H9 (cell line): ENCODE data around the gene PLPPR4. TPM values are rescaled to one million over a fixed set of nuclear protein-coding genes. Genes with fewer than 3 reads are reported as not detected.

ENCODE experiments used
- DNase-seq: peaks from one replicate; pipeline ENCODE4 v3.0.0-alpha.2; 2017
- H2AFZ ChIP-seq: one replicate; pipeline ENCODE4 v1.6.1; 2013; ENCODE audit warnings: mild to moderate bottlenecking, low read length, control low read depth, moderate library complexity
- H2AK5ac ChIP-seq: 2 replicates; pipeline ENCODE4 v1.6.1; 2013; ENCODE audit warnings: low read length, control low read depth, mixed read lengths; ENCODE audit not compliant: insufficient read length
- H2BK120ac ChIP-seq: one replicate; pipeline ENCODE4 v1.6.1; 2013; ENCODE audit warnings: low read depth, mild to moderate bottlenecking, low read length, control low read depth, inconsistent platforms; ENCODE audit not compliant: poor library complexity, severe bottlenecking
- H2BK12ac ChIP-seq: 2 replicates; pipeline ENCODE4 v1.6.1; 2013; ENCODE audit warnings: low read length, control low read depth, mixed read lengths, low read depth; ENCODE audit not compliant: insufficient read length
- H2BK15ac ChIP-seq: 2 replicates; pipeline ENCODE4 v1.6.1; 2013; ENCODE audit warnings: low read depth, low read length, control low read depth
- H2BK20ac ChIP-seq: one replicate; pipeline ENCODE4 v1.6.1; 2013; ENCODE audit warnings: low read depth, mild to moderate bottlenecking, low read length, control low read depth, inconsistent platforms; ENCODE audit not compliant: poor library complexity, severe bottlenecking
- H2BK5ac ChIP-seq: 2 replicates; pipeline ENCODE4 v1.6.1; 2013; ENCODE audit warnings: low read length, control low read depth, mixed read lengths; ENCODE audit not compliant: insufficient read length
- H3K14ac ChIP-seq: 2 replicates; pipeline ENCODE4 v1.6.1; 2013; ENCODE audit warnings: low read length, control low read depth; ENCODE audit not compliant: insufficient read depth
- H3K18ac ChIP-seq: 2 replicates; pipeline ENCODE4 v1.6.1; 2013; ENCODE audit warnings: low read depth, mild to moderate bottlenecking, mixed read lengths, low read length, control low read depth; ENCODE audit not compliant: insufficient read length
- H3K23ac ChIP-seq: 2 replicates; pipeline ENCODE4 v1.6.1; 2013; ENCODE audit warnings: low read length, control low read depth, mixed read lengths, low read depth; ENCODE audit not compliant: insufficient read length
- H3K23me2 ChIP-seq: 2 replicates; pipeline ENCODE4 v1.6.1; 2013; ENCODE audit warnings: low read depth, mild to moderate bottlenecking, mixed read lengths, low read length, control low read depth; ENCODE audit not compliant: insufficient read length, poor library complexity, severe bottlenecking
- H3K27ac ChIP-seq: 2 replicates; pipeline ENCODE4 v1.5.1; 2013; ENCODE audit warnings: low read length, control low read depth, mixed read lengths, low read depth; ENCODE audit not compliant: insufficient read length
- H3K27me3 ChIP-seq: 2 replicates; pipeline ENCODE4 v1.6.1; 2013; ENCODE audit warnings: low read length, control low read depth, inconsistent platforms; ENCODE audit not compliant: insufficient read depth
- H3K4ac ChIP-seq: 2 replicates; pipeline ENCODE4 v1.6.1; 2013; ENCODE audit warnings: low read depth, mild to moderate bottlenecking, control low read depth, inconsistent platforms, low read length, moderate library complexity
- H3K4me1 ChIP-seq: 2 replicates; pipeline ENCODE4 v1.6.1; 2013; ENCODE audit warnings: low read length, control low read depth, inconsistent platforms; ENCODE audit not compliant: insufficient read depth
- H3K4me2 ChIP-seq: 2 replicates; pipeline ENCODE4 v1.6.1; 2013; ENCODE audit warnings: low read length, control low read depth, mixed read lengths; ENCODE audit not compliant: insufficient read length, insufficient read depth
- H3K56ac ChIP-seq: 2 replicates; pipeline ENCODE4 v1.6.1; 2013; ENCODE audit warnings: low read depth, mild to moderate bottlenecking, mixed read lengths, low read length, control low read depth; ENCODE audit not compliant: insufficient read length
- H3K79me1 ChIP-seq: 2 replicates; pipeline ENCODE4 v1.6.1; 2013; ENCODE audit warnings: low read depth, mild to moderate bottlenecking, moderate library complexity, low read length, control low read depth, inconsistent platforms; ENCODE audit not compliant: insufficient read depth, poor library complexity, severe bottlenecking
- H3K79me2 ChIP-seq: 2 replicates; pipeline ENCODE4 v1.6.1; 2013; ENCODE audit warnings: low read length, control low read depth, inconsistent platforms; ENCODE audit not compliant: insufficient read depth
- H3K9ac ChIP-seq: 2 replicates; pipeline ENCODE4 v1.6.1; 2013; ENCODE audit warnings: low read length, control low read depth, mixed read lengths; ENCODE audit not compliant: insufficient read length; ENCODE audit errors: extremely low read depth
- H3K9me3 ChIP-seq: one replicate; pipeline ENCODE4 v1.6.1; 2013; ENCODE audit warnings: low read depth, low read length, inconsistent platforms; ENCODE audit not compliant: control insufficient read depth
- H3T11ph ChIP-seq: one replicate; pipeline ENCODE4 v1.6.1; 2013; ENCODE audit warnings: mild to moderate bottlenecking, low read length, control low read depth, inconsistent platforms
- H4K20me1 ChIP-seq: one replicate; pipeline ENCODE4 v1.6.1; 2013; ENCODE audit not compliant: control insufficient read depth, insufficient read length, insufficient read depth
- H4K5ac ChIP-seq: 2 replicates; pipeline ENCODE4 v1.6.1; 2013; ENCODE audit warnings: low read depth, mild to moderate bottlenecking, mixed read lengths, low read length, control low read depth; ENCODE audit not compliant: insufficient read length
- H4K8ac ChIP-seq: replicated peaks from 2 replicates; pipeline ENCODE4 v1.6.1; 2013; ENCODE audit warnings: low read length, control low read depth, mixed read lengths, low read depth; ENCODE audit not compliant: insufficient read length
- H4K91ac ChIP-seq: 2 replicates; pipeline ENCODE4 v1.6.1; 2013; ENCODE audit warnings: low read depth, mild to moderate bottlenecking, moderate library complexity, mixed read lengths, low read length, control low read depth; ENCODE audit not compliant: insufficient read length
- H3K27ac Mint-ChIP-seq, 3 experiments: 2 replicates in 2 of 3; 3 replicates in 1 of 3; pipeline ENCODE4 v1.8.0; 2020 to 2021; ENCODE audit warnings: mixed read lengths in 3 of 3, mild to moderate bottlenecking in 1 of 3, moderate library complexity in 1 of 3
- H3K27me3 Mint-ChIP-seq: 2 replicates; pipeline ENCODE4 v1.8.0; 2021; ENCODE audit warnings: low read depth, mild to moderate bottlenecking, moderate library complexity, mixed read lengths
- H3K36me3 Mint-ChIP-seq, 3 experiments: 2 replicates in 2 of 3; 3 replicates in 1 of 3; pipeline ENCODE4 v1.8.0; 2020 to 2021; ENCODE audit warnings: low read depth in 3 of 3, mixed read lengths in 3 of 3; ENCODE audit not compliant: insufficient read depth in 1 of 3
- H3K4me1 Mint-ChIP-seq, 2 experiments: 2 replicates each; pipeline ENCODE4 v1.8.0; 2020; ENCODE audit warnings: mixed read lengths in 2 of 2
- H3K4me3 Mint-ChIP-seq, 2 experiments: 2 replicates in 1 of 2; 3 replicates in 1 of 2; pipeline ENCODE4 v1.8.0; 2020 to 2021; ENCODE audit warnings: mild to moderate bottlenecking in 2 of 2, mixed read lengths in 2 of 2, moderate library complexity in 1 of 2
- H3K9me3 Mint-ChIP-seq, 2 experiments: 2 replicates in 1 of 2; 3 replicates in 1 of 2; pipeline ENCODE4 v1.8.0; 2020; ENCODE audit warnings: mild to moderate bottlenecking in 2 of 2, mixed read lengths in 2 of 2, moderate library complexity in 1 of 2
- CTCF ChIP-seq: fragments of 200-600 bp; sonication (generic); conservative IDR thresholded peaks from 3 replicates; pipeline ENCODE4 v1.8.0; 2021; ENCODE audit warnings: antibody characterized with exemption, mild to moderate bottlenecking
- WGBS: extraction: QIAGEN DNeasy Blood & Tissue Kit; methylation state at CpG from one replicate; pipeline ENCODE4 v1.1.7; 2013; ENCODE audit warnings: missing lambda C conversion rate, low lambda C conversion rate, mixed read lengths; ENCODE audit not compliant: insufficient read length; ENCODE audit errors: extremely low coverage; 5-methylcytosine and 5-hydroxymethylcytosine counted together
- total RNA-seq: library from RNA; stranded (reverse); gene quantifications from 2 replicates; pipeline ENCODE4 v1.2.1, GENCODE V29; 2021

Gene PLPPR4
- total RNA-seq, 1 experiment from 2014 or later = 0.31 TPM

- Histone ChIP-seq H3K23ac (no peak overlapping the region), H2AFZ (no peak overlapping the region), H3K27me3 (no peaks in the 10 kb centered on the region), H4K91ac (no peak overlapping the region), H3K79me1 (no peaks in the 10 kb centered on the region), H2BK5ac (no peak overlapping the region), H3K27ac (no peak overlapping the region), H2BK12ac (no peak overlapping the region), H3K4me2 (no peak overlapping the region), H2BK120ac (no peak overlapping the region), H3K56ac (no peak overlapping the region), H2BK15ac (no peak overlapping the region), H3K9me3 (no peaks in the 10 kb centered on the region), H3K79me2 (no peaks in the 10 kb centered on the region), H3K23me2 (no peaks in the 10 kb centered on the region), H3K4me1 (no peaks in the 10 kb centered on the region), H4K20me1 (no peaks in the 10 kb centered on the region), H3T11ph (no peak overlapping the region), H4K5ac (no peak overlapping the region), H2AK5ac (no peak overlapping the region), H2BK20ac (no peak overlapping the region), H3K18ac (no peak overlapping the region), H3K9ac (no peak overlapping the region), H4K8ac (no peak overlapping the region), H3K4ac (no peak overlapping the region), H3K14ac (no peak overlapping the region)
- Mint-ChIP-seq H3K27ac (no peak overlapping the region), H3K4me1 (no peaks in the 10 kb centered on the region), H3K9me3 (no peaks in the 10 kb centered on the region; a peak in 1 of 5 replicates), H3K36me3 (no peaks in the 10 kb centered on the region), H3K27me3 (no peaks in the 10 kb centered on the region), H3K4me3 (no peak overlapping the region)
- WGBS = 100% methylated on average over 1 of the region's 2 CpGs
- no peak for TF ChIP-seq CTCF
- no peak for DNase-seq
These were observed 36.1 kb upstream of the PLPPR4 start for GRCh38 chr1:99228153-99228552.
